Glutamatergic neuron (in vitro differentiated cells): ENCODE measurements around the gene MB. TPM values are rescaled to one million over a fixed set of nuclear protein-coding genes. Genes with fewer than 3 reads are reported as not detected.

Source experiments
- DNase-seq: peaks from one replicate; pipeline ENCODE4 v3.0.0; 2022
- H3K27ac Mint-ChIP-seq: one replicate; pipeline ENCODE4 v1.8.0; 2020; ENCODE audit warnings: mild to moderate bottlenecking, mixed read lengths, inconsistent platforms; ENCODE audit not compliant: unreplicated experiment
- H3K27me3 Mint-ChIP-seq: one replicate; pipeline ENCODE4 v1.8.0; 2020; ENCODE audit warnings: mild to moderate bottlenecking, moderate library complexity, mixed read lengths, inconsistent platforms; ENCODE audit not compliant: unreplicated experiment
- H3K36me3 Mint-ChIP-seq: one replicate; pipeline ENCODE4 v1.8.0; 2020; ENCODE audit warnings: mild to moderate bottlenecking, mixed read lengths, inconsistent platforms; ENCODE audit not compliant: unreplicated experiment
- H3K4me1 Mint-ChIP-seq: one replicate; pipeline ENCODE4 v1.8.0; 2020; ENCODE audit warnings: mild to moderate bottlenecking, low read depth, mixed read lengths, inconsistent platforms; ENCODE audit not compliant: unreplicated experiment
- H3K4me3 Mint-ChIP-seq: one replicate; pipeline ENCODE4 v1.8.0; 2020; ENCODE audit warnings: mild to moderate bottlenecking, mixed read lengths, inconsistent platforms; ENCODE audit not compliant: unreplicated experiment
- H3K9me3 Mint-ChIP-seq: one replicate; pipeline ENCODE4 v1.8.0; 2020; ENCODE audit warnings: mild to moderate bottlenecking, moderate library complexity, mixed read lengths, inconsistent platforms; ENCODE audit not compliant: unreplicated experiment
- total RNA-seq: library from RNA; stranded (reverse); fragmentation: NEBNext Ultra II Directional; extraction: Animal tissue kit (Norgen Biotek cat#: 25700); gene quantifications from one replicate; pipeline ENCODE4 v1.2.1, GENCODE V29; 2021; ENCODE audit not compliant: unreplicated experiment
- TF ChIP-seq, protein P1 (sequence below): fragments of 200-600 bp; sonication (generic); IDR thresholded peaks from one replicate; pipeline ENCODE4 v1.5.0; 2021; ENCODE audit not compliant: partially characterized antibody, unreplicated experiment

Gene MB
- total RNA-seq, 1 donor from 2014 or later, result not detected

DNA sequence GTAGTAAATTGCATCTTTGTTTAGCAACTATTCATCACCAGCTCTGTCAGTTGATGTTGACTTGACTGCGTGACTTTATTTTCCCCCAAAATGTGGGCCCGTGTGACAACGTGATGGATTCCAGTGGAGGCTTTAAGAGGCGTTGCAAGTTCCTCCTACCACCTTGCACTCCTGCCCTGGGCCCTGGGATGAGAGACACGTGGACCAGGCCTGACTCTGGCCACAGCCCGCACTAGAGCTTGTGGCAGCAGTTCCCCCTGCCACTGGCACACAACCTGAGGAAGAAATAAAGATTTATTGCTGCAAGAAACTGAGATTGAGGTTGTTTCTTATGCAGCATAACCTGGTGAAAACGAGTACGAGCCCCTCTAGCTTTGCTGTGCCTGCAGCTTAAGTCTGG is 44.6 kb downstream of the MB start:
- H3K9me3 Mint-ChIP-seq, result peaks cover 5% of the 10 kb centered on the region
- H3K4me3 Mint-ChIP-seq, result no peak overlapping the region
- H3K36me3 Mint-ChIP-seq, result no peaks in the 10 kb centered on the region
- peaks cover 2% of the 10 kb centered on the region for H3K27me3 Mint-ChIP-seq
- H3K4me1 Mint-ChIP-seq, result peaks cover 21% of the 10 kb centered on the region
- no peak for DNase-seq
- H3K27ac Mint-ChIP-seq, result no peak overlapping the region
- TF ChIP-seq, protein P1, sequence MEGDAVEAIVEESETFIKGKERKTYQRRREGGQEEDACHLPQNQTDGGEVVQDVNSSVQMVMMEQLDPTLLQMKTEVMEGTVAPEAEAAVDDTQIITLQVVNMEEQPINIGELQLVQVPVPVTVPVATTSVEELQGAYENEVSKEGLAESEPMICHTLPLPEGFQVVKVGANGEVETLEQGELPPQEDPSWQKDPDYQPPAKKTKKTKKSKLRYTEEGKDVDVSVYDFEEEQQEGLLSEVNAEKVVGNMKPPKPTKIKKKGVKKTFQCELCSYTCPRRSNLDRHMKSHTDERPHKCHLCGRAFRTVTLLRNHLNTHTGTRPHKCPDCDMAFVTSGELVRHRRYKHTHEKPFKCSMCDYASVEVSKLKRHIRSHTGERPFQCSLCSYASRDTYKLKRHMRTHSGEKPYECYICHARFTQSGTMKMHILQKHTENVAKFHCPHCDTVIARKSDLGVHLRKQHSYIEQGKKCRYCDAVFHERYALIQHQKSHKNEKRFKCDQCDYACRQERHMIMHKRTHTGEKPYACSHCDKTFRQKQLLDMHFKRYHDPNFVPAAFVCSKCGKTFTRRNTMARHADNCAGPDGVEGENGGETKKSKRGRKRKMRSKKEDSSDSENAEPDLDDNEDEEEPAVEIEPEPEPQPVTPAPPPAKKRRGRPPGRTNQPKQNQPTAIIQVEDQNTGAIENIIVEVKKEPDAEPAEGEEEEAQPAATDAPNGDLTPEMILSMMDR, result no peak

DNA sequence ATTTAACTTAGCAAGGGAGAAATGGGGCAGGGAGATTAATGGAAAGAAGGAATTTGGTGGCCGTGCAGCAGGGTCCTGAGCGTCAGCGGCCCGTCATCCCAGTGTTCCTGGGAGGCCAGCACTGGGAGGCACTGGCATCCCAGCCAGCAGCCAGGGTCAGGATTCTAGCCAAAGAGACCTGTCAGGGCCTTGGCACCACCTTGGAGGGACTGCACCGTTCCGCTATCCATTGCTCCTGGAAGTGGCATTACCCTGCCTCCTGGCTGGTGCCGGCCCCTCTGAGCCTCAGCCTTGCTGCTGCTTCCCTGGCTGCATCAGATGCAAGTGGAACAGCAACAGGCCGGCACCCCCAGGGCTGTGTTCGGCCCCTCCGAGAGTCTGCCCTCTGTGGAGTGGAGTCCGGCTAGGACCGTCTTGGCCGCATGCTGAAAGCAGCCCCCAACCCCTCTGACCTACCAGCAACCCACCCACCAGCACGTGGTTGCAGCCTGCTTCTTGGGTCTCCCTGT is 46.4 kb downstream of the MB start:
- Mint-ChIP-seq H3K4me3 (no peak overlapping the region), H3K36me3 (no peaks in the 10 kb centered on the region), H3K9me3 (peaks cover 3% of the 10 kb centered on the region), H3K27ac (no peak overlapping the region), H3K4me1 (peaks cover 33% of the 10 kb centered on the region), H3K27me3 (peaks cover 2% of the 10 kb centered on the region)
- no peak for DNase-seq
- TF ChIP-seq, protein P1, result no peak

DNA sequence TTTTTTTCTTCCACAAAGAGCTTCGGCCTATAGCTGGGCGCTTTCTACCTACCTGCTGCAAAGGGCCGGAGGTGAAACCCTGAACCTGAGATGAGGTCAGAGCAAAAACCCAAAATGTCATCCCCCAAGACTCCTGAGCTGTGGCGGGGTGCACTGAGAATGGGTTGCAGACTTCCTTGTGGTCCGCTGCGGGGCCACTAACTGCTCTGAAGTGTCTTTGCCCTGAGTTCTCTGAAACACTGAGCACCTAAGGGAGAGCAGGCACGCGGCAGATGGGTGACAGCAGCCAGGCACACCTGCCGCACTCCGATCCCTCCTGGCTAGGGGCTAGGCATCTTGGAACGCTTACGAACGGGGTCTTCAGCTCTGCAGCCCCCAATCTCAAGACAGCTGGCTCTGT is 47.2 kb downstream of the MB start:
- H3K4me1 Mint-ChIP-seq, result peaks cover 35% of the 10 kb centered on the region
- H3K9me3 Mint-ChIP-seq, result peaks cover 3% of the 10 kb centered on the region
- TF ChIP-seq, protein P1, result no peak
- peaks cover 4% of the 10 kb centered on the region for H3K27me3 Mint-ChIP-seq
- H3K36me3 Mint-ChIP-seq, result no peaks in the 10 kb centered on the region
- no peak for DNase-seq
- H3K27ac Mint-ChIP-seq, result no peak overlapping the region
- no peak overlapping the region for H3K4me3 Mint-ChIP-seq

DNA sequence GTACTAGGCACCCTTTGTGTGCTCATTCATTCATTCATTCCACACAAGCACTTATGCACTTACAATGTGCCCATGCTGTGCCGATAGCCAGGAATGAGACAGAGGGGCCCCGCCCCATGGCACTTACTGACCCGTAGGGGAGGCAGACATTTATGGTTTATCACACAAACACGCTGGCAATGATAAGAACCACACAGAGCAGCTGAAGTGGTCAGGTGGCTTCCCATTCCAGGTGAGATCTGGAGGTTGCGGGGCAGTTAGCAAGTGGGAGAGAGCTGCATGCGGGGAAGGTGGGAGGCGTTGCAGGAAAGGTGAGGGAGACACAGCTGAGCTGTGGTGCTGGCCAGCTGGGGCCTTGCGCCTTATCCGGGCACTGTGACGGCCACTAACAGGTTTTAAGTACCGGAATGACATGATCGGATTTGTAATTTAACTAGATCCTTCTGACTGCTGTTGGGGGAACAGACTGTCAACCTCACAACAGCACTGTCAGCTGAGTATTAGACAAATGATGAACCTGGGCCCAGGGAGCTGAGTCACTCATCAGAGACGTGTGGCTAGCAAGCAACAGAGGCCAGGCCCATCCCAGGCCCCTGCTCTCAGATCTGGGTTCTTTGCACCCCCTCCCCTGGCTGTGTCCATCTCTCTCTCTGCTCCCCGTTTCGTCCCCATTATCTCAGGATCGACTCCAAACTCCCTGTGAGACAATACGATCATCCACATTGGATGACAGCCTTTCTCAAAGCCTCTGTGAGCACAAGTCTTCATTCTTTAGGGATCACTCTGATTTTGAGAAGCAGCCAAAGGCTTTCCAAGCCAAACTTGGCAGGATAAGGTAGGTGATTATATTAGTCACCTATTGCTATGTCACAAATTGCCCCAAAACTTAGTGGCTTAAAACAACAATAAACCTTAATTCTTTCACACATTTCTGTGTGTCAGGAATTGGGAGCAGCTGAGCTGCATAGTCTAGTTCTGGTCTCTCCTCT is 48.1 kb downstream of the MB start:
- Mint-ChIP-seq H3K27me3 (peaks cover 2% of the 10 kb centered on the region), H3K27ac (no peak overlapping the region), H3K36me3 (no peaks in the 10 kb centered on the region), H3K9me3 (peaks cover 3% of the 10 kb centered on the region), H3K4me3 (peak overlapping the region; percentile 18), H3K4me1 (peaks cover 36% of the 10 kb centered on the region)
- no peak for DNase-seq
- TF ChIP-seq, protein P1, result no peak
